ENCODE results near the gene HBS1L.

Gene HBS1L

DNA sequence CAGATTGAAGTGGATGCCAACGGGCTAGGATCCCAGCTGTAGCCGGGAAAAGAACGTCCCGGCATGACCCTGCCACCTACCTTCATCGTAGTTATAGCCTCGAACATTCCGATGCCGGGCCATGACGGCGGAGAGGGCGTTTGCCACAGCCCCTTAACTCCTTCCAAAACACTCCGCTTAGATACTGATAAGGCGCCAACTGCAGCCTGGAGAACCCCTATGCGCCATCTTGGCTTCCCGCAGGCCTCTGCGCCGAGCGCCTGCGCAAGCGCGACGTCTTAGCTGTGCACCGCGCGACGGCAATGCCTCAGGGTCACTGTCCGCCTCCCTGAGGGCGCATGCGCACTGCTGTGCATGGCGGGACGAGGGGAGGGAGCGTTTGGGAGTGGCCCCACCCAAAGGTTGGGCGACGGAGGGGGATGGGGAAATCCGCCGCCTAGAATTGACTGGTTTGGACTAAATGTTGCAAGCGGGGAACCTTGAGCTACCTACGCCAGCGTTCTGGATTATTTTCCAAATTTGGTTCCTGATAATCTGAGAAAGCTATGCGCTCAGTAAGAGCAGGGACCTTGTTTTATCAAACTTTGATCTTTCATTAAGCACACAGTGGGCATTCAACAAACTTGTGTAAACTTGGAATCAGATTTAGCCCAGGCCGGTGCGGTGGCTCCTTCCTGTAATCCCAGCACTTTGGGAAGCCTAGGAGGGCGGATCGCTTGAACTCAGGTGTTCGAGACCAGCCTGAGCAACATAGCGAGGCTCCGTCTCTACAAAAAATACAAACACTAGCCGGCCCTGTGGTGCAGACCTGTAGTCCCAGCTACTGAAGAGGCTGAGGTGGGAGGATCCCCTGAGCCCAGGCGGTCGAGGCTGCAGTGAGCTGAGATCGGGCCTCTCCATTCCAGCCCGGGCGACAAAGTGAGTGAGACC lies at the start of gene HBS1L:
Gene HBS1L (minus strand): TSS at position 254 of the 930 bp plus-strand sequence. CDS start 131 bp downstream, at position 123.
- DNase-seq (ENCODE audit: low spot score) = peak; percentile 99

DNA sequence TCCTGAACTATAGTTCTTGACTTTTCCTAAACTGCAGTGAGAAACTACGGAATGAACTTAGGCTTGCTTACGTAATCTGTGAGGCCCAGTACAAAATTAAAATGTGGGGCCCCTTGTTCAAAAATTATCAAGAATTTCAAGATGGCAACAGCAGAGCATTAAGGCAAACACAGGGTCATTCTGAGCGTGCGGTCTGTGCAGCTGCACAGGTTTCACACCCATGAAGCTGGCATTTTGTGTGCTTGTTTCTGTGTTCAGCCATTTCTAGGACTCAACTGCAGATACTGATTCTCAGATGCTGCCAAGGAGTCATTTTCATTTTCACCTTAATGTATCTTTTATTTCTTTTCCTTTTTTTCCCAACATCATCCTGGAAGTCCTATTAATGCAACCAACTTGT lies 49.6 kb upstream of the HBS1L start:
- DNase-seq (ENCODE audit: low spot score) = no peak

DNA sequence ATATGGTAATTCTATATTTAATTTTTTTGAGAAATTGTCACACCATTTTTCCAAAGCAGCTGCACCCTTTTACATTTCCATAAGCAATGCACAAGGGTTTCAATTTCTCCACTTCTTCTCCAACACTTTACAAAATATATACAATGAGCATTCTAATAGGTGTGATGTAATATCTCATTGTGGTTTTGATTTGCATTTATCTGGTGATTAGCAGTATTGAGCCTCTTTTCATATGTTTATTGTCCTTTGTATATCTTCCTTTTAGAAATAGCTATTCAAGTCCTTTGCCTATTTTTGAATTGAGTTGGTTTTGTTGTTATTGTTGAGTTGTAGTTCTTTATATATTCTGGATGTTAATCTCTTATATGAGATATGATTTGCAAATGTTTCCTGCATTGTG lies 47.6 kb upstream of the HBS1L start:
- DNase-seq (ENCODE audit: low spot score) = no peak

DNA sequence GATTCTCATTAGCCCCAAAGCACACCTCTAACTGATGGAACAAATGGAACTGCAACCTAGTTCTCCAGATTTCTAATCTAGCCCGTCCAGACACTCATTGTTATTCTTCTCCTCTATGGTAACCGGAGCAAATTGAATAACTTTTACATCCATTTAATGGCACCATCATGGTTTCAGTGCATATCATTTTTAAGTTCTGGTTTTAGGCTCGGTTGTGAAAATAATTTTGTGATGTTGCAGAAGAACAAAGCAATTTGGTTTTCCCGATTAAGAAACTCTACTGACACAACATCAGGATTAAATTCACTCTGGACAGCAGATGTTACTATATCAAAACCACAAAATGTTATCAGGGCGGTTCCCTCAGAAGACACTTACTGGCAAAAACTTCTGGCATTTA lies 42.5 kb upstream of the HBS1L start:
- no peak for DNase-seq (ENCODE audit: low spot score)

DNA sequence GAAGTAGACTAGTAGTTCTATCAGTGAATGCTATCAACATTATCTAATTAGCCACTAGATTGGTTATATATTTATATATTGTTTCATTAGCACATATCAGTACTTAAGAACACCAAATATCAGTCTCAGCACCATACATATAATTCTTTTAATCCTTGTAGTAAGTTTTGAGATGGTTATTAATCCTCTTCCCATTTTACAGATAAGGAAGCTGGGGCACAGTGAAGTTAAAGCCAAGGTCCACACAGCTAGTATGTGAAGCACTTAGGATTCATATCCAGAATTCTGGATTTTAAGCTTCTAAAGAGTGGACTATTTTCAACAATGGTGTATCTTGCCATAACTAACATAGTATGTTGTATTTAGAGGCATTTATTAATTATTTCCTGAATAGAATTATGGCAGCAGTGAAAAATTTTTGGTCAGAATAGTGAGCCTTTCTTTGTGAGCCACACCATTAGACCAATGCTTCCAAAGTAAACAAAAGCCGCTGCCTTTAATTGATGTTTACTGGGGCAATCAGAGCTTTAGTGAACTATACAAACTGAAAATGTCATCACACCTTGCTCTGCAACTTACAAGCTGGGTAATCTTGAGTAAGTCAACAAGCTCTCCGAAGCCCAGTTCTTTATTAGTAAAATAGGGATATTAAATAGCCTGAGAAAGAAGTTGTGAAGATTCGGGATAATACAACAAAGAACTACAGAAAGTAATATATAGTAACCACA lies 41.9 kb upstream of the HBS1L start:
- no peak for DNase-seq (ENCODE audit: low spot score)

DNA sequence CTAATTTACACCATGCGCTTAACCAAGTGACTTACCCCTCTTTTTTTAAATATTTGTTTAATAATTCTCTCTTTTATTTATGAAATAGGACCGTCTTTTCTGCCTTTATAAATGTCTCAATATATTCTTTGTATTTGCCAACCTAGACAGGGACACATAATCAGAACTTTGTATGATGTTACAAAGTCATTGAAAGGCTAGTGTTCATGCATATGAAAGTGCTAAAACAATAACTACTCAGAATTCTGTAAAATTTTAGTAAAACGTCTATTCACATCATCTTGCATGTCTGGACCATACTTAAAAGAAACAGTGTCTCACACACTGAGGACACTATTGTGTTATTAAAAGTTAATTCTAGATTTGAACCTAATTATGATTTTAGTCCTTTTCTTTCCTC lies 41.1 kb upstream of the HBS1L start:
- DNase-seq (ENCODE audit: low spot score) = no peak

DNA sequence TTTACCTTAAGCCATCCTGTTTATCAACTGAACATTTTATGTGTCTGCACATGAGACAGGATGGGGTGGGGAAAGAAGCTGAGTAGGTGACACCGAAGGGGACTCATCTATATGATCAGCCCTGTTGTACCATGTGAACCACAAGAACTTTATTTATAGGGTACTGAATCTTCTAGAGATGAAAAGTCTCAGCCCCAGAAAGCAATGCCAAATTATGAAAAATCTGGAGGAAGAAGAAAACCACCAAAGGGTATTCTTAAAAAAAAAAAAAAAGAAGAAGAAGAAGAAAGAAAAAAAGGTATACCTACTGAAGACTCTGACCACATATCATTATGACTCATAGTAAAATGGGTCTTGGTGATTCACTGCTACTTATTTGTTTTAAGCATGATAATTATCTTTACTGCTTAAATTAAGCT lies 39.8 kb upstream of the HBS1L start:
- DNase-seq (ENCODE audit: low spot score) = no peak

DNA sequence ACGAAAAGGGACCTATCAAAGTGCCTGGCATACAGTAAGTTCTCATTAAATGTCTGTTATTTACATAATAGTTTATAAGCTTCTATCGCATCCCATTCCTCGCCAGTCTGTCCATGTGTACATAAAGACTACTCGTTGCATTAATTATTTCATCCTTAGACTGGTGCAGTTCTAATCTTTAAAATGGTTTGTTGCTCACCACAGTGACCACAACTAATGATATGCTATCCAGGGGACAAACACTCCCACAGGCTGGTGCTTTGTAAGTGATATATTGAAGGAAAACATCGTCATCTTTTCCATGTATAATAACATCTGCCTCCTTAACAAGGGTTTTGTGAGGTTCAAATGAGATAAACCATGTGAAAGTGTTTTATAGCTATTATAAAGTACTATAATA lies 39.0 kb upstream of the HBS1L start:
- DNase-seq (ENCODE audit: low spot score) = no peak

DNA sequence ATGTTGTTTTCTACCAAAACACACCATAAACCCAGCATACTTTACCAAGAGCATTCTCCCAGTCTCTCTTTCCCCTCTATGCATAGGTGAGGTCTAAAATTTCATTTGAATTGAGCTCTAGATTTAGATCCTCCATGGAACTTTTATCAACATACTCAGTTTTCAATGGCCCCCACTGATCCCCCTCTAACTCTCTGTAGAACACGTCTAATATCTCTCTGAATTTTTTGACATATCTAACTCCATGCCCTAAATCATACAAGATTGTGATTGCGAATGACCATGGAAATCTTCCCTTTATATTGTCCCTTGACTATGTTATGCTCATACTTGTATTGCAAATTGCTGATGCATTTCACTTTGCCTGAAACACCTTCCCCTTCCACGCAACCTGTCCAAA lies 38.1 kb upstream of the HBS1L start:
- DNase-seq (ENCODE audit: low spot score) = no peak

DNA sequence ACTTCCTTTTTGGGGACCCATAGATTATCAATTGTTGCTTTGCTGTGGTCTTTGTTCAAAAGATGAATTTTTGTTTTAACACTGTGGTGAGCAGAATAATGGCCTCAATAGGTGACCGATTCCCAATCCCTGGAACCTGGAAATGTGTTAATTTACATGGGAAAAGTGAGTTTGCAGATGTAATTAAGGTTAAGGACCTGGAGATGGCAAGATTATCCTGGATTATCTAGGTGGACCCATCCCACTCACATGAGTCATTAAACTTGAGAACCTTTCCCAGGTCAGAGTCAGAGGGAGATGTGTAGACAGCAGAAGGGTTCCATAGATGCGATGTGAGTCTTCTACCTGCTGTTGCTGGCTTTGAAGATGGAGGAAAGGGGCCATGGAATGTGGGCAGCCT lies 36.2 kb upstream of the HBS1L start:
- DNase-seq (ENCODE audit: low spot score) = no peak

DNA sequence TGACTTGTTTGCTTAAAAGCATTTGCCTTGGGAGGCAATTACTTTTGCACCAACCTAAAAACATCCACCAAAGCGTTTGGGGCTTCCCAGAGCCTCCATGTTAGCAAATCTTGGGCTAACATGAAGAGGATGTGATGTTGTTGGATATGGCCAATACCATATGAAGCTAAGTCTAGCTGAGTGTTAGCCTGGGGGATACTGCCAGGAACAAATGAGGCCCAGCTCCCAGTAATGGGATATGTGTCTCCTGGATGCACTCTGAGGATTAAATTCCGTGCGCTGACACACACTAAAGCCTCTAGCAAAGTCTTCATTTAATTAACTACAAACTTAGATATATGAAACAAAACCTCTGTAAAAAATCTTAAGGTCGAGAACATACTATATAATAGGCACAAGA lies 35.3 kb upstream of the HBS1L start:
- DNase-seq (ENCODE audit: low spot score) = no peak

DNA sequence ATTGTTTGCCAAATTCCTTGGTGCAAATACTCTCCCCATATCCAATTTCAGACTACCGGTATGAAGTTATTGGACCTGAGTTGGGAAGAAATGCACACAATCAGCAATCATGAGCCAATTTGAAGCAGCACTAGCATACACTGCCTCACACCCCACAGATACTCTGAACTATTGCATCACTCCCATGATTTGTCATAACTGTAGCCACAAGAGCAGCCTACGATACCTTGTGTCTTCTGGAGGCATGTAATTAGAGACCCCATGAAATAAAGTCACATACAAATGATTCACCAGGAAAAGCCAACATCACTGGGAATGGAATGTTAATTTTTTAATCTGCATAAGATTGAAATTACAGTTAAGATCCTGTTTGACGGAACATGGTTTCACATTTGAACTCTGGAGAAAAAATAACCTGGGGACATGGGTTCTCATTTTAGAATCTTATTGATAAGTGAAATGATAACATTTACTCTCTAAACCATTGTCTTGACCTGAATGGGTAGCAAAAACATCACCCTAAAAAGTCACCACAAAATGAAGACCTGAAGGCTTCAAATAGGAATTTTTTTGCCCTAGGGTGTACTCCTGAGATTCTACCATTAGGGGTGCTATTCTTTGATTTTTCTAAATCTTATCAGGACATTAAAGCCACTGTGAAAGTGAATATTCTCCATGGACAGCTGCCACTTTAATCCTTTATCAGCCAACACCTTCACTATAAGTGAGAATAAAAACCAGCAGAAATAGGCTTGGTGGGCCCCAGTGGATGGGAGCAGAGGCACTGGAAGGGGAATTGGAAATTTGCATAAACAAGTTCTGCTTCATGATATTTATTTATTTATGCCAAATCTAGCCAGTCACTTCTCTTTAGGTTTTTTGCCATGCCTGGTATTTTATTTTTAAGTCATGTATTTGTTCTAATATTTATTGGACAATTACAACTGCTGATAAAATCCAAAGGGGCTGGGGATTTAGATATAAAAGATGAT lies 34.5 kb upstream of the HBS1L start:
- peak; percentile 26 for DNase-seq (ENCODE audit: low spot score)

DNA sequence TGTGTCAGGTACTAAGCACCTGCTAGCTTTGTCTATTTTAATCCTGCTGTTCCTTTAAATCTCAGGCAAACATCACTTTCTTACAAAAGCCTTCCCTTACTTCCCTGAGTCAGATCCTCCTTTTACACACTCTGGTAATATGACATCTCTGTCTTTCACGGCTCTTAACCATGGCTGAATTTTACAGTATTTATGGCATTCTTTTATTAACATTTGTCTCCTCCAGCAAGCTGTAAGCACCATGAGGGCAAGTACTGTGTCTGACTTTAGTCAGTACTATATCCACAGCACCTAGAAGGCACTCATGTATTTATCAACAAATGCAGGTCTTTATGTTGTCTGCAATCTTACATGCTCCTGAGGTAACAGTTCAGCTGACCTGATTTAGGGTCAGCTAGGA lies 33.7 kb upstream of the HBS1L start:
- no peak for DNase-seq (ENCODE audit: low spot score)

DNA sequence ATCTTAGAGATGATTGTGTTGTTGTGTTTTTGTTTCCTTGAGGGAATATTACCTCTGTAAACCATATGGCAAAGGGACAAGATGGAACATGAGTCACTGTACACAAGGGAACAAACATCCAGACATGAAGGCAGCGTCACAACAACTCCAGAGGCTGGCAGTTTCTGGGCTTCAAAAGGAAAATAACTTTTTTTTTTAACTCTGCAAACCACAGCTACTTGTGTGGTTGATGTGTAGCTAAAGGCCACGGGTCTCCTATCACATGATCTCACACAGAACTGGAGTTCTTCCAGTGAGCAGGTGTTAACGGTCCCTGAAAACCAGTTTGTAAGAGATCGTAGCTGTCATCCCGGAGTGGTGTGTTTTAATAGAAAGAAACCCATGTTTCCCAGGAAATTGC lies 33.2 kb upstream of the HBS1L start:
- DNase-seq (ENCODE audit: low spot score) = no peak

DNA sequence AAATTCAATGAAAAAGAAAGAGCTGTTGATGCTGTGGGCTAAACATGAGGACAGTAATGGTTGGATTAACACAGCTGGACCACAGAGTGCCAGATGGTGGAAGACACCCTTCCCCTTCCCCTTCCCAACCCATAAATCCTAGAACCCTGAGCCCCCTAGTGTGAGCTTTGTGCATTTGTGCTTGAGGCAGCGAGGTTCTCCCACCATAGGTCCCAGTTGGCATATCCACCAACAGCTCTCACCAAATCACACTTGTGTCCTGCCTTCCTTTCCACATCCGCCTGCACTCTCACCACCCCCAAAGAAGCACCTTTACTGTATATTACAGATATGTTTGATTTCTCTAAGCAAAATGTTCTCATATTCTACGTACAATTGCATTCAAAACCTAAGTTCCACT lies 32.8 kb upstream of the HBS1L start:
- no peak for DNase-seq (ENCODE audit: low spot score)

DNA sequence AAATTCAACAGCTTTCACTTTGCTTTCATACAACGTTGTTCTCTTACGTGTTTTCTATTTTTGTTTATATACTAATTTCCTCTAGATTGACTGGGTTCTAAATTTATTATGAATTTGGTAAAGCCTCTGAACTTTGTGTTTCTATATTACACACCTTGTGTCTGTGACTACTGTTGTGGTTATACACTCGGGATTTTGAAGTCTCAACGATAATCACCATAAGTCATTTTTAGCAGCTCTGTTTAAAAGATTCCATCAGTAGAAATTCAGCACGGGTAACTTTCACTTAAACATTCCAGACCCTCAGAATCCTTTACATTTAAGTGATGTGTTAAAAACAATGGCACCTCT lies 31.8 kb upstream of the HBS1L start:
- no peak for DNase-seq (ENCODE audit: low spot score)

DNA sequence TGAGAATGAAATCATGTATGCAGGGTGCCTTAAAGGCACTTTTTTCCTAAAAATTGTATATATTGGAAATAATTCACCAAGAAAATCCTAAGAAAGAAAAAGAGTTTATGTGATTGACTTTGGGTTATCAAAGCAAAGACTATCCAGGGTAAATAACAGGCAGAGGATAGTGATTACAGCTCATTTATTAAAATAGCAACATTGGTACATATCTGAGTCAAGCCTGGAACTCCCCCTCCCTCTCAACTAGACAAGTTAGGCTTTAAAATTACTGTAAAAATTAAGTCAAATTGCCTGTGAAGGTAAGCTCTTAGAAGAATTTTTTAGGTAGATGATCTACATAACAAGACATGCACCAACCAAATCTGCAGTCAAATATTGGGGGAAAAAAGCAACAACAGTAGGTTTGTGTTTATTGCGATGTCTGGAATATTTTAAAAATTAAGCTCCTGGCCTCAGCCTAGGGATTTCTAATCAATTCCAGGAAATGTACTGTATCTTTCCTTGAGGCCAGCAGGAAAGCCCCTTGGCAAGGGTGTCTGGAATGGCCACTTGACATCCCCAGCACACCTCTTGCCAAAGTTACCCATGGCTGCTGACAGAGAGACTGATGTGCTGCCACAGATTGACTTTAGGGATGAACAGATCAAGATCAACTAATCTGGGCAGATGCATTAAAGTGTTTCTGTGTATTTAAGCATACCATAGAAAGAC lies 31.2 kb upstream of the HBS1L start:
- no peak for DNase-seq (ENCODE audit: low spot score)

DNA sequence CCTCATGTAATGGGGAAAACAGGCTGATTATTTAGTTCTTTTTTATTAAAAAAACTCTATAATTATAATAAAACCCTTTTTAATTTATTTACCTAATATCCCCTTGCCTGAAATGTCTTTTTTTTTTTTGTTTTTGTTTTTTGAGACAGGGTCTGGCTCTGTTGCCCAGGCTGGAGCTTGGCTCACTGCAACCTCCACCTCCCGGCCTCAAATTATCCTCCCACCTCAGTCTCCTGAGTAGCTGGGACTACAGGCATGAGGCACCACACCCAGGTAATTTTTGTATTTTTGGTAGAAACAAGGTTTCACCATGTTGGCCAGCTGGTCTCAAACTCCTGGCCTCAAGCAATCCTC lies 30.3 kb upstream of the HBS1L start:
- DNase-seq (ENCODE audit: low spot score) = no peak

DNA sequence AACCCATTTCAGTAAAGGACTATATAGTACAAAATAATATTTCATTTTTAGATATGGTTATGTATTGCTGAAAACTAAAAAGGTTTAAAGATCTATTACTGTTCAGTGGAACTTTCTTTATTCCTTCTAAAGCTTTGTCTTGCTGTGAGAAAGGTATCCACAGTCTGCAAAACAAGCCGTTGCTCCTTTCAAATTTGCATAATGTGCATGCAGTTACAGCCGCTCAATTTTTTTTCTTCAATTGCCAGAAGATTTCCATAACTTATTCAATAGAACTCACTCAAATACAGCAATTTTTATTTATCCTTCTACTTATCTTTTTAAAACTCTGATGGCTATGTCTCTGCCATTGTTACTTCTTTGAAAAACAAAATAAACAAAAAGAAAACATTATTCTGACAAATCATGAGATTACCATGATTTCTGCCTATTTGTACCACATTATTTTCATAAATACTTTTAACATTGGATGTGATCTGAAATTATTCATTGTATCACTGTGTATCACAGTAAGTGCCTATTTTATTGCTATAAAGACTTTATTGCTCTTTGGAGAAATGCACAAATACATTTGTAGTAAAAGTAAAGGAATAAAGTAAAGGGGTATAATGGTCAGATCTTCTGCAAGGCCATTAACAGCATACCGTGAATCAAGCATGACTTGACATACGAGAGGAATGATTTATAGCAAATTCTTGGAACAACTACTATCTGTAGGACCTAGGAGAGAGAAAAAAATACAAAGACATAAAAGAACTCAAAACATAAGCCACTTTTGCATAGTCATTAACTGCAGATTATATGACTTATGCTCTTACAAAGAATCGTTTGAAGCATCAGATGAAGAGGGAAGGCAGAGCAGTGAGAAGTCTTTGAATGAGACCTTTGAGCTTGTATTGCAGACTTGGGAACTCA lies 29.6 kb upstream of the HBS1L start:
- no peak for DNase-seq (ENCODE audit: low spot score)

DNA sequence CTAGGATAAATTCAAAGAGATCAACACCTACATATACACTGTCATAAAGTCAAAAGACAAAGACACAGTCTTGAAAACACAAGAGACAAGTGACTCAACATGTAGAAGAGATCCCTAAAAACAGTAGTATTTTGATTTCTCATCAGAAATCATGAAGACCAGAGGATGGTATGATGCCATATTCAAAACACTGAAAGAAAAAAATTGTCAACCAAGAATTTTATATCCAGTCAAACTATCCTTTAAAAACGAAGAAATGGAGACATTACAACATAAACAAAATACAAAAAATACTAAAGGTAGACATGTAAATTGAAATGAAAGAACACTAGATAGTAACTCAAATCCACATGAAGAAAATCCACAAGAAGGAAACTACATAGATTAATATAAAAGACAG lies 27.3 kb upstream of the HBS1L start:
- DNase-seq (ENCODE audit: low spot score) = no peak

DNA sequence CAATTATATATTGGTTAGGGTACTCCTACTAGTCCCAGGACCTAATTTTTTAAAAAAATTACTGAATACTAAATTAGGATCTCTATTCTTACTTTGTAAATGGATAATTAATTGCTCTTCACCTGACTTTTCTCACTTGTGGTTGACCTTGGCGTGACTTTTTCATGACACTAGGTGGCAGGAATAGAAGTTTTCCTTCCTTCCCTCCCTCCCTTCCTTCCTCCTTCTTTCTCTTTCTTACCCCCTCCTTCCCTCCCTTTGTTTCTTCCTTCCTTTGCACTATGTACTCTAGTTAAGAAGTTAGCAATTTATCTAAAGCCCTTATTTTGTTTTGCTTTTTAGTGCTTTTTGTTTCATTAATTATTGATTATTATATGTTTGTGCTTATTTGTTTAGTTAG lies 20.4 kb upstream of the HBS1L start:
- no peak for DNase-seq (ENCODE audit: low spot score)

All from AG08395 (cell line).